Measurements from ENCODE around the gene MEI1.
"Not testable (repeated sequence)": the region's sequence is repeated elsewhere in the genome, so short reads cannot be mapped to it uniquely, and the experiment has no call there.

GRCh38 chr22:41686890-41687289 is 12.4 kb upstream of the MEI1 start:
- not testable (repeated sequence) for TF ChIP-seq CTCF, POLR2A, EP300 (IDR thresholded peaks at IDR 0.05)

All from stomach (tissue), 4 donors.